Measurements from ENCODE around the gene GNG7.

DNA sequence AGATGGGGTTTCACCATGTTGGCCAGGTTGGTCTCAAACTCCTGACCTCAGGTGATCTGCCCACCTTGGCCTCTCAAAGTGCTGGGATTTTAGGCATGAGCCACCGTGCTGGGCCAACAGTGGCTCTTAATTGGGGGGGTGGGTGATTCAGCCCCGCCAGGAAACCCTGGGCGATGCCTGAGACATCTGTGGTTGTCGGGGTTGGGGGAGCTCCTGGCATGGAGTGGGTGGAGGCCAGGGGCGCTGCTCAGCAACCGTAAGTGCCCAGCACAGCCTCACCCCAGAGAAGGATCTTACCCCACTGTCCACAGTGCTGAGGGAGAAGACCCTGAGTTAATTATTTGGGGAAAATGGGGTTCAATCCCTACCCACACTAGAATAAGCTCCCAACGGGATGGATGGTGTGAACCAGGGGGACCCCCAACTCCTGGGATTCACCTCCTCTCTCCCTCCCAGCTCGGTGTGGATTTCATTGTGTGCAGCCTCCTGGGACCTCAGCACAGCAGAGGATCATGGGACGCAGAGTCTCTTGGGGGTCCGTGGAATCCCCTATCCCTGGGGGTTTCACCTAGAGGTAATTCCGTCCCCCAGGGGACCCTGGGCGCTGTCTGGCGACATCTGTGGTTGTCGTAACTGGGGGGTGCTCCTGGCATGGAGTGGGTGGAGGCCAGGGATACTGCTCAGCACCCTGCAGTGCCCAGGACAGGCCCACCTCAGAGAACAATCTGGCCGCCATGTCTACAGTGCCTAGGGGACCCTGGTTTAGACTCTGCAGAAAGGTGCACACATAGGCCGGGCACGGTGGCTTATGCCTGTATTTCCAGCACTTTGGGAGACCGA is 157.7 kb downstream of the GNG7 start:
- TF ChIP-seq, protein P1, sequence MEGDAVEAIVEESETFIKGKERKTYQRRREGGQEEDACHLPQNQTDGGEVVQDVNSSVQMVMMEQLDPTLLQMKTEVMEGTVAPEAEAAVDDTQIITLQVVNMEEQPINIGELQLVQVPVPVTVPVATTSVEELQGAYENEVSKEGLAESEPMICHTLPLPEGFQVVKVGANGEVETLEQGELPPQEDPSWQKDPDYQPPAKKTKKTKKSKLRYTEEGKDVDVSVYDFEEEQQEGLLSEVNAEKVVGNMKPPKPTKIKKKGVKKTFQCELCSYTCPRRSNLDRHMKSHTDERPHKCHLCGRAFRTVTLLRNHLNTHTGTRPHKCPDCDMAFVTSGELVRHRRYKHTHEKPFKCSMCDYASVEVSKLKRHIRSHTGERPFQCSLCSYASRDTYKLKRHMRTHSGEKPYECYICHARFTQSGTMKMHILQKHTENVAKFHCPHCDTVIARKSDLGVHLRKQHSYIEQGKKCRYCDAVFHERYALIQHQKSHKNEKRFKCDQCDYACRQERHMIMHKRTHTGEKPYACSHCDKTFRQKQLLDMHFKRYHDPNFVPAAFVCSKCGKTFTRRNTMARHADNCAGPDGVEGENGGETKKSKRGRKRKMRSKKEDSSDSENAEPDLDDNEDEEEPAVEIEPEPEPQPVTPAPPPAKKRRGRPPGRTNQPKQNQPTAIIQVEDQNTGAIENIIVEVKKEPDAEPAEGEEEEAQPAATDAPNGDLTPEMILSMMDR (IDR thresholded peaks at IDR 0.05; ENCODE audit: insufficient read depth, low read depth, low read length), result no peak
- TF ChIP-seq EZH2 (IDR thresholded peaks at IDR 0.05; ENCODE audit: insufficient read depth, low read length), result no peak

Data from astrocyte (in vitro differentiated cells and primary cell).